HG03469 (cell line): ENCODE measurements around the gene TIMM44.
"Not testable (repeated sequence)": the region's sequence is repeated elsewhere in the genome, so short reads cannot be mapped to it uniquely, and the experiment has no call there.

Source experiments
- ATAC-seq: cut with Tn5 transposase; IDR thresholded peaks from one replicate; pipeline ENCODE4 v1.9.1; 2021; ENCODE audit warnings: mild to moderate bottlenecking, moderate library complexity, moderate number of reproducible peaks; ENCODE audit not compliant: unreplicated experiment

Gene TIMM44

DNA sequence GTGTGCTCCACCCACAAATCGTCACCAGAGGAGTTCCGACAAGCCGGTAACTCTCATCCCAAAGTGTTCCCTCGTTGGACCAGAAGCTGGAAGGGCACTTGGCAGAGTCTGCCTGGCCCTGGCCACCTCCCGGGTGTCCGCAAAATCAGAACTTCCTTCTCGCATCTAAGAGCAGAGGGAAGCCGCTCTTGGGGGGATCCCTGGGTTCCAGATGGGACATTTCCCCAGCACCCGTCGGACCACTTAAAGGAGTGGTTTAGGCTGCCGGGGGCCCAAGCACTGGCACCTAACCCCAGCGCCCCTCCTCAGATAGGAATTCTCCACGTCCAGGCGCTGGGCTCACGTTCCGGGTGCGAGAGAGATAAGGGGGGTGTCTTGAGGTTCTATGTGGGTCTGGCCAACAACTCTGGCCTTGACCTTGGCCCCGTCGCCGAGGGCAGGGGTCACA lies 40.6 kb downstream of the TIMM44 start:
- ATAC-seq: no peak

DNA sequence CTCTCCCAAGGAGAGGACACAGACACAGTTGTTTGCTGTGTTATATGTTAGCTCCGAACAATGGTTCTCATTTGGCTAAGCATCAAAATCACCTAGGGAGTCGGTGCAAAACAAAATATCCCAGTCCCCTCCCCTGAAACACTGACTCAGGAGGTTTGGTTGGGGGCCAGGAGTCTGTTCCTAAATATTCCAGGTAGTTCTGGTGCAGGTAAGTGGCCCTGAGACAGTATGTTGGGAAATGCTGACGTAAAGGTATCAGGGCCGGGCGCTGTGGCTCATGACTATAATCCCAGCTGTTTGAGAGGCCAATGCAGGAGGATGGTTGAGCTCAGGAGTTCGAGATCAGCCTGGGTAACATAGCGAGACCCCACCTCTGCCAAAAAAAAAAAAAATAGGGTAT lies 42.1 kb downstream of the TIMM44 start:
- ATAC-seq: no peak

DNA sequence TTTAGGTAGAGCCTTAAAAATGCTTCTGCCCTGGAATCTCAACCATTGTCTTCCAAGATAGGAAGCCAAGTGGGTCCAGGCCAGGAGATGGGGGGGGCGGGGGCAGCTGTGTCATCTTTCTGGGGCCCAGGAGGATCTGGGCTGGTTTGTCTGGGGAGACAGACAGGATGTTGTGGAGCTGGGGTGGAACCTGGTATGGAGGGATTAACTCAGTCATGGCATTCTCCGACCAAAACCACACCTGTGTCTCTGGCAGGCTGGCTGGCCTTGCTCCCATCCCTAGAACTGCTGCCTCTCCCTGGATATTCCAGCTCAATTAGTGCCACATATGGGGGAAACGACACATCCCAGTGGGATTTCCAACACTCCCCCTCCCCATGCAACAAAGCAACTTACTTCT lies 42.5 kb downstream of the TIMM44 start:
- no peak for ATAC-seq

DNA sequence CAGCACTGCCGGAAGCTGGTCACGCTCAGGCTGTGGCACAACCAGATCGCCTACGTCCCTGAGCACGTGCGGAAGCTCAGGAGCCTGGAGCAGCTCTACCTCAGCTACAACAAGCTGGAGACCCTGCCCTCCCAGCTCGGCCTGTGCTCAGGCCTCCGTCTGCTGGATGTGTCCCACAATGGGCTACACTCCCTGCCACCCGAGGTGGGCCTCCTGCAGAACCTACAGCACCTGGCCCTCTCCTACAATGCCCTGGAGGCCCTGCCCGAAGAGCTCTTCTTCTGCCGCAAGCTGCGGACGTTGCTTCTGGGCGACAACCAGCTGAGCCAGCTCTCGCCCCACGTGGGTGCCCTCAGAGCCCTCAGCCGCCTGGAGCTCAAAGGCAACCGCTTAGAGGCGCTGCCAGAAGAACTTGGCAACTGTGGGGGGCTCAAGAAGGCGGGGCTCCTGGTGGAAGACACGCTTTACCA lies 43.0 kb downstream of the TIMM44 start:
- ATAC-seq: no peak

DNA sequence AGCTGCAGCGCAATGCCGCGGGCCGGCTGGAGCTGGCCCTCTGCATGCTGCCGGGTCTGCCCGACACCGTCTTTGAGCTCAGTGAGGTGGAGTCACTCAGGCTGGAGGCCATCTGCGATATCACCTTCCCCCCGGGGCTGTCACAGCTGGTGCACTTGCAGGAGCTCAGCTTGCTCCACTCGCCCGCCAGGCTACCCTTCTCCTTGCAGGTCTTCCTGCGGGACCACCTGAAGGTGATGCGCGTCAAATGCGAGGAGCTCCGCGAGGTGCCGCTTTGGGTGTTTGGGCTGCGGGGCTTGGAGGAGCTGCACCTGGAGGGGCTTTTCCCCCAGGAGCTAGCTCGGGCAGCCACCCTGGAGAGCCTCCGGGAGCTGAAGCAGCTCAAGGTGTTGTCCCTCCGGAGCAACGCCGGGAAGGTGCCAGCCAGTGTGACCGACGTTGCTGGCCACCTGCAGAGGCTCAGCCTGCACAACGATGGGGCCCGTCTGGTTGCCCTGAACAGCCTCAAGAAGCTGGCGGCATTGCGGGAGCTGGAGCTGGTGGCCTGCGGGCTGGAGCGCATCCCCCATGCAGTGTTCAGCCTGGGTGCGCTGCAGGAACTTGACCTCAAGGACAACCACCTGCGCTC lies 43.6 kb downstream of the TIMM44 start:
- ATAC-seq: no peak

DNA sequence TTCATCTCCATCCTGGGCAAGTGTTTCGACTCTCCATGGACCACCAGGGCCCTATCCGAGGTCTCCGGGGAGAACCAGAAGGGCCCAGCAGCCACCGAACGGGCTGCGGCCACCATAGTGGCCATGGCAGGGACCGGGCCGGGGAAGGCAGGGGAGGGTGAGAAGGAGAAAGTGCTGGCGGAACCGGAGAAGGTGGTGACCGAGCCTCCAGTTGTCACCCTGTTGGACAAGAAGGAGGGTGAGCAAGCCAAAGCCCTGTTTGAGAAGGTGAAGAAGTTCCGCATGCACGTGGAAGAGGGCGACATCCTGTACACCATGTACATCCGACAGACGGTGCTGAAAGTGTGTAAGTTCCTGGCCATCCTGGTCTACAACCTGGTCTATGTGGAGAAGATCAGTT lies 44.5 kb downstream of the TIMM44 start:
- ATAC-seq: no peak

DNA sequence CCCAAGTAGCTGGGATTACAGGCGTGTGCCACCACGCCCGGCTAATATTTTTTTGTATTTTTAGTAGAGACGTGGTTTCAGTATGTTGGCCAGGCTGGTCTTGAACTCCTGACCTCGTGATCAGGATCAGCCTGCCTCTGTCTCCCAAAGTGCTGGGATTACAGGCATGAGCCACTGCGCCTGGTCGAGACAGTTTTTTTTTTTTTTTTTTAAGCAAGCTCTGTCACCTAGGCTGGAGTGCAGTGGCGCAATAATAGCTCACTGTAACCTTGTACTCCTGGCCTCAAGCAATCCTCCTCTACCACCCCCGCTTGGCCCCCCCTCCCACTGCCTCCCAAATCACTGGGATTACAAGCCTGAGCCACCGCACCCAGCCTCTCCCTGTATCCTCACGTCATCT lies 46.2 kb downstream of the TIMM44 start:
- no peak for ATAC-seq

DNA sequence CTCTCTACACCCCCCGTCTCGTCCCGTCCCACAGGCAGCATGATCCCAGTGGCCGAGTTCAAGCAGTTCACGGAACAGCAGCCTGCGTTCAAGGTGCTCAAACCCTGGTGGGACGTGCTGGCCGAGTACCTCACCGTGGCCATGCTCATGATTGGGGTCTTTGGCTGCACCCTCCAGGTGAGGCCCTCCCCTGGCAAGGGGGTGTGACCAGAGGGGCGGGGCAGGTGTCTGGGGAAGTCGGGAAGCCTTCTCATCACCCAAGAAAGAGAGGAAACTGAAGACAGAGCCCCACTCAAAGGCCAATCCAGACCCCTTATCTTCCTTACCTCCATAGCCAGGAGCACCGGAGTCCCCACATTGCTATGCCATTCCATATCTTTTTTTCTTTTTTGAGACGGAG lies 47.9 kb downstream of the TIMM44 start:
- no peak for ATAC-seq

DNA sequence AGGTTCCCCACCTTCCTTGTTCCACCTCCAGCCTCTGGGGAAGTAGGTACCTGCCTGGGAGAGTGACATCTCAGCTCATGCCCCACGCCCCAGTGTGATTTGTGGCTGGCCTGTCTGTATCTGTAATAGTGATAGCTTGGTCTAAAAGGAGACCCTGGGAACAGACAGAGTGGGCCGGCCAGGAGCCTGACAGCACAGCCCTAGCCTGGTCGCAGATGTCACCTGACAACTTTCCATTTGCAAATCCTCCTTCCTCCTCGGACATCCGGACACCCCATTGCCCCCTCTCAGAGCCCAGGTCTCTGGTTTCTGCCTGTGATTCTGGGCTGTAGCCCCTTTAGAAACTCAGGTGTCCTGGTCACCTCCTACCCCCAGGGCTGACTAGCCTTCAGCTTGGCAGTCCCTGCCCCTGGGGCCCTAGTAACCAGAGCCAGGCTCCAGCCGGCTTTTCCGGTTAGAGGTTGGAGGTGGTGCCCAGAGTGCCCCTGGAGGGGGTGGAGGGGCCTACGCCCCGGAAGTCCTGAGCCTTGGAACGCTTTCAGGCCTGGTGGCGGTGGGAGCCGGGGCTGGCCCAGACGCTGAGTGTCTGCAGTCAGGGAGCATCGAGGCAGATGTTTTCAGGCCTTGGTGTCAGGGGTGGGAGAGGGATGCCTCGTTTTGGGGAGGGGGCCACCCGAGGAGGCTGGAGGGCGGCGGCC lies 48.7 kb downstream of the TIMM44 start:
- no peak for ATAC-seq

DNA sequence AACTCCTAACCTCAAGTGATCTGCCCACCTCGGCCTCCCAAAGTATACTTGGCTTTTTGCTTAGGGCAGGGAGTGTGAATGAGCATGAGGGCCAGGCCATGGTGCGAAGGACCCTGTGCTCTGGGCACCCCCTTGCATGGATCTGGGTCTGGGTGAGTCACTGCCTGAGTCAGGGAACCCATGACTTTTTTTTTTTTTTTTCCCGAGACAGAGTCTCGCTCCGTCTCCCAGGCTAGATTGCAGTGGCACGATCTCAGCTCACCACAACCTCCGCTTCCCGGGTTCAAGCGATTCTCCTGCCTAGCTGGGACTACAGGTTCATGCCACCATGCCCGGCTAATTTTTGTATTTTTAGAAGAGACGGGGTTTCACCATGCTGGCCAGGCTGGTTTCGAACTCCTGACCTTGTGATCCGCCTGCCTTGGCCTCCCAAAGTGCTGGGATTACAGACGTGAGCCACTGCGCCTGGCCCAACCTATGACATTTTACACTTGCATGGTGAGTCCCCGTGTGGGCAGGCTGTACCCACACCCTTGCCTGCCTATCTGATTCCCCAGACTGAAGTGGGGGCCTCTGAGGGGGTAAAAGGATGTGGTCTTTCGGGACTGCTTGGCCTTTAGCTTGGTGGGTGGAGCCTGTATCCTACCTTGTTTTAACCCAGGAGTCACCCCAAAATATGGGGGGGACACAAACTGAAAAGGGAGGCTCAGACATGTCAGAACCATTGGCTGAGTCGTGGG lies 49.9 kb downstream of the TIMM44 start:
- not testable (repeated sequence) for ATAC-seq

DNA sequence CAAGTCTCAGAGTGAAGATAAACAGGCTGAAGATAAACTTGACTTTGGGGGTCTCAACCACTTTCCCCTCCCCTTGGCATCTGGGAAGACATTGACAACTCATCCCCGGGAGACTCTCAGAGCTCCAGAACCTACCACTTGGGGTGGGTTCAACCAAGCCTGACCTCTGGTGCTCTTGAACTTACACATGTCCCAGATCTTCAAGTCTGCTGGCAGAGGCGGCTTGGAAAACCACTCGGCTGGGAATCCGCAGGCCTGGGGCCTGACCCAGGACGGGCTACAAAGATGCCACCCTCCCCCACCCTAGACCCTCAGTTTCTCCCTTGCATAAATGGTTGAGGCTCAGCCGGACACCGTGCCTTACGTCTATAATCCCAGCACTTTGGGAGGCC lies 54.6 kb downstream of the TIMM44 start:
- ATAC-seq: no peak

DNA sequence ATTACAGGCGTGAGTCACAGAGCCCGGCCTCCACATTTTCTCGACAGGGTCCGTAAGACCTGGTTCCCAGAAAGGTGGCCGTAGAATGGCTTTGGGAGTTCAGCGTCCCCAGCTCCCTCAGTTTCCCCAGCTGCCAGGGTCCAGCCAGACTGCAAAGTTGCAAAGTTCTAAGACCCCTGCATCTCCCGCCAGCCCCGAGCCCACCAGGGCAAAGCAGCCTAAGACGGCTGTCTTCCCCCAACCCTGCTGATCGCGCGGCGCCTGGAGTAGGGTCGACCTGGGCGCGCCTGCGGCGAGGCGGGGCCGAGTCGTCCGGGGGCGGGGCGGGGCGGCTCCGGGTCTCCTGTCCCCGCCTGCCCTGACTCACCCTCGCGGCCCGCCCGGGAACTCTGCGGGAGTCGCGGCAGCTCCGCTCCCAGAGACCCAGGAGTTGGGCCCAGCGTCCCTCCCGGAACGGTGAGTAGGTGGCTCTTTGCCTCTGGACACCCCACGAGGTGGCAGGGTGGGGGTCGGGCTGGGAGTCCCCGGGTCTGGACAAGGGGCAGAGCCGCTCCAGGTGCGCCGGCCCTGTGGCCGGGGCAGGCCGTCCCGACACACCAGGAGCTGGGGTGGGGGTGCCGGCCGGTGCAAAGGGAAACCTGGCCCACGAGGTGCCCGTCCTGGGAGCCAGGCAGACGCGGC lies 55.2 kb downstream of the TIMM44 start, which contains the start of gene LRRC8E:
Gene LRRC8E (plus strand): TSS at position 366 of the 681 bp plus-strand sequence. CDS start 7,094 bp downstream, outside the sequence.
- no peak for ATAC-seq

DNA sequence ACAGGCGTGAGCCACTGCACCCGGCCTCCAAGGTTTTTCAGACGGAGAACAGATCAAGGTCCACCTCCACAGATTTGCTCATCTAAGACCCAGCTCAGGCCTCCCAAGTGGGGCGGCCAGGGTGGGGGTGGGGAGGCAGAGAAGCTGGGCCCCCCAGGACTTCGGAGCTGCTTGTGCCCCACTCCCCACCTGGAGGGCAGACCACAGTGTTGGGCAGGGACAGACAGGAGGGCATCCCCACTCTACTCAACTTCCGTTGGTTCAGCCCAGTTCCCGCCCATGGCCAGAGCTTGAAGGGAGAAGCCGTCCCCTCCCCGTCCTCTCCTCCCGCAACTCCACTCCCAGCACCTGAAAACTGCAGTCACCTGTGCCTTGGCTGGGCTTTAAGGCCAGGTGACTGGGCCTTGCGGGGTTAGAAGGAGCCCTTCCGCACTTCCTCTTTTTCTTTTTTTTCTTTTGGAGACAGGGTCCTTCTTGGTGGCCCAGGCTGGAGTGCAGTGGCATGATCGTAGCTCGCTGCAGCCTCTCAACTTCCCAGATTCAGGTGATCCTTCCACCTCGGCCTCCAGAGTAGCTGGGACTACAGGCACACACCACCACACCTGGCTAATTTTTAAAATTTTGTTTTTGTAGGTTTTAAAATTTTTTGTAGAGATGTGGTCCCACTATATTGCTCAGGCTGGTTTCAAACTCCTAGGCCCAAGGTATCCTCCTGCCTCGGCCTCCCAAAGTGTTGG lies 55.9 kb downstream of the TIMM44 start:
- no peak for ATAC-seq

DNA sequence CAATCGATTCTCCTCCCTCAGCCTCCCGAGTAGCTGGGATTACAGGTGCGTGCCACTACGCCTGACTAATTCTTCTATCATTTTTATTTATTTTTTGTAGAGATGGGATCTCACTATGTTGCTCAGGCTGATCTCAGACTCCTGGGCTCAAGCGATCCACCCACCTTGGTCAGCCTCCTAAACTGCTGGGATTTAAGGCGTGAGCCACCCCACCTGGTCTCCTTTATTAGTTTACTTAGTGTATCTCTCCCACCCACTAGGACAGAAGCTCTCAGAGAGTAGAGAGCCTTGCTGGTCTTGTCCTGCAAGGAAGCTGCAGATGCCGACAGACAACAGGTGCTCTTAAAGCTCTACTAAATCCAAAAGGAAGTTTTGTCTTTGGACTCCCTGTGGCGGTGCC lies 57.6 kb downstream of the TIMM44 start:
- no peak for ATAC-seq

DNA sequence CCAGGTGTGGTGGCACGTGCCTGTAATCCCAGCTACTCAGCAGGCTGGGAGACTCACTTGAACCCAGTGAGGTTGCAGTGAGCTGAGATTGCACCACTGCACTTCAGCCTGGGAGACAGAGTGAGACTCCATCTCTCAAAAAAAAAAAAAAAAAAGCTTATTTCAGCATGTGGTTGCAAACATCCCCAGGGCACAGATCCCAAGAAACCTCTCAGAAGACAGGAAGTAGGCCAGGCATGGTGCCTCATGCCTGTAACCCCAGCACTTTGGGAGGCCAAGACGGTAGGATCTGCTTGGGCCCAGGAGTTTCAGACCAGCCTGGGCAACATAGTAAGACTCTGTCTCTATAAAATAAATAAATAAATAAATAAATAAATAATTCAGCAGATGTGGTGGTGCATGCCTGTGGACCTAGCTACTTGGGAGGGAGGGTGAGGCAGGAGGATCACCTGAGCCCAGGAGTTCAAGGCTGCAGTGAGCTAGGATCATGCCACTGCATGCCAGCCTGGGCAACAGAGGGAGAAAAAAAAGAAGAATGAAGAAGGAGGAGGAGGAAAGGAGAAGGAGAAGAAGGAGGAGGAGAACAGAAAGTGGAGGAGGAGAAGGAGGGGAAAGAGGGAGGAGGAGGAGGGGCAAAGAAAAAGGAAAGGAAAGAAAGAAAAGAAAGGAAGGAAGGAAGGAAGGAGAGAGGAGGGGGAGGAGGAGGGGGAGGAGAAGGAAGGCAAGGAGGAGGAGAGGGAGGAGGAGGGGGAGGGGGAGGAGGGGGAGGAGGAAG lies 59.5 kb downstream of the TIMM44 start:
- no peak for ATAC-seq

DNA sequence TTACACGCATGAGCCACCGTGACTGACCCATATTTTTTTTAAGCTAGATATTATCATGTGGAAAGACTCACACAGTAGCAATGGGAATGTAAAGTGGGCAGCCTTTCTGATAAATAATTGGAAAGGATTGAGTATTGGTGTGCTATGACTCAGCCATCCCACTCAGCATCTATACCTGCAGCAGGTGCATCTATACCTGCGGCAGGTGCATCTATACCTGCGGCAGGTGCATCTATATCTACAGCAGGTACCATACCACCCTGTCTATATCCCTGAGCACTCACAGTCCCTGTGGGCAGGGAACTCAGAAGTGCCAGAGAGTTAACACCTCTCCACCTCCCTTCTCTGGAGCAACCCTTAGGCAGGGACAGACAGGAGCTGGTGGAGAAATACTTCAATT lies 60.4 kb downstream of the TIMM44 start:
- no peak for ATAC-seq

DNA sequence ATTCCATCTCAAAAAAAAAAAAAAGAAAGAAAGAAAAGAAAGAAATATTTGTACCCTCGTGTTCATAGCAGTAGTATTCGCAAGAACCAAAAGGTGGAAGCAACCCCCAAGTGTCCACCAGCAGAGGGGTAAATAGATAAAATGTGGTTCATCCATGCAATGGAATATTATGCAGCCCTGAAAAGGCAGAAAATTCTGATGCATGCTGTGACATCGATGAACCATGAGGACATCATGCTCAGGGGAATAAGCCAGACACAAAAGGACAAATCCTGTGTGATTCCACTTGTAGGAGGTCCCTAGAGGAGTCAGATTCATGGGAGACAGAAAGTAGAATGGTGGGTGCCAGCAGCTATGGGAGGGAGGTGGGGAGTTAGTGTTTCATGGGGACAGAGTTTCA lies 61.6 kb downstream of the TIMM44 start:
- ATAC-seq: no peak

DNA sequence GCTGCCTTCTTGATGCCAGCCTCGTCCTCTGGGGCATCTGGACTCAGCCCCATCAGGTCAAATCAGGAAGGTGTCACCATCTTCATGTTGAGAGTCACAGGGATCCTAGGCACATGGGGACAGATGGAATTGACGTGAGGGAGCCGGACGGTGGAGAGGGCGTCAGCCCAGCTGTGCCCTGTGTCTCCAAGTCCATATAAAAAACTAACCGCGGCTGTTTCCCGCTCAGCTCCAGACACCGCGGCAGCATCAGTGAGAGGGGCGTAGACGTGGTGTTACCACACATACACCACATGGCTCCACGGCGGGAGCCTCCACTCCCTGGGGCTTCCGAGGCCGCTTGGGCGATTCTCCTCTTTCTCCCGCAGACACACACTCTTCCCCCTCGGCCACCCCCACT lies 63.6 kb downstream of the TIMM44 start:
- no peak for ATAC-seq

DNA sequence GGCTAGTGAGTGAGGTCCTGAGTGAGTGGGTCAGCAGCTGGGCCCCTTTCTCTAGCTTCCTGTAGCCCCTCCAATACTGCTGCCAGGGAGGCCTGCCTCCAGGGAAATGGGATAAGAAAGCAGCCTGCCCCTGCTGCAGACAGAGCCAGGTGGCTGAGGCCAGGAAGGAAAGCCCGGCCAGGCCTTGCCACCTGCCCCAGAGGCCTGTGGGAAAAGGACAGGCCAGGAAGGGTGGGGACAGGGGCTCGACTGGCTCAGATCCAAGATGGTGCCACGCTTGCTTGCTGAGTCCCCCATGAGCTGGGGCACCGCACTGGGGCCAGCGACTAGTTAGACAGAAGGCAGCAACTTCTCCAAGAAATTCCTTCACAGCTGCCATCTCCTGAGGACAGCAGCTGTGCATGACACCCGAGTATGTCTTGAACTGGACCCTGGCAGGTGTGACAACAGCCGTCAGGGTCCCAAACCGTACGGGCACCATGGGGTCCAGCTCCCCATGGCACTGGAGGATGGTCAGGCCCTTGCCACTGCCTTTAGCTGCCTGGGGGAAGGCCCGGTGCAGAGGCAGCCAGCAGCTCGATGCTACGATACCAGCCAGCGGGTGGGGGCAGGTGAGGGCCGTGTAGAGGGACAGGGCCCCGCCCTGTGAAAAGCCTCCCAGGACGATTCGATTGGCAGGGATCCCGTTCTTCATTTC lies 64.2 kb downstream of the TIMM44 start:
- no peak for ATAC-seq
